ENCODE measurements around the gene DGKI.

Gene DGKI

GRCh38 chr7:137871170-137871915 lies 24.6 kb upstream of the DGKI start:
- DNase-seq: no peak

DNA sequence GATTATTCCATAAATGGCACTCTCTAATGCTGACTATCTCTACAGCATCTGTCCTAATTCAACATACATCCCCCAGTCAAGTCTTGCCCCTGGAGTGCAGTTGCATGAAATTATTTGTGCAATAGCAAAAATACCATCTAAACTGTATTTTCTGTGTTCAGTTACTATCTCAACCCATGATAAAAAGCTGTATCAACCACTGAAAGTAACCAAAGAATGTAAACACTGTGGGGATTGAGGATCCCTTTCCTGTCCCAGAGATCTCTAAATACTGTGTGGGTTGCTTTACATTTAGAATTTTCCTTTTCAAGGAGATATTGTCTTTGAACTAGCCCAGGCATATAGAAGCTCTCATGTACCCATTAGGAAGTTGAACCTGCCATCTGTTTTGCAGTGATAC lies 23.9 kb upstream of the DGKI start:
- DNase-seq: no peak

GRCh38 chr7:137870078-137870477 lies 23.3 kb upstream of the DGKI start:
- no peak for DNase-seq

DNA sequence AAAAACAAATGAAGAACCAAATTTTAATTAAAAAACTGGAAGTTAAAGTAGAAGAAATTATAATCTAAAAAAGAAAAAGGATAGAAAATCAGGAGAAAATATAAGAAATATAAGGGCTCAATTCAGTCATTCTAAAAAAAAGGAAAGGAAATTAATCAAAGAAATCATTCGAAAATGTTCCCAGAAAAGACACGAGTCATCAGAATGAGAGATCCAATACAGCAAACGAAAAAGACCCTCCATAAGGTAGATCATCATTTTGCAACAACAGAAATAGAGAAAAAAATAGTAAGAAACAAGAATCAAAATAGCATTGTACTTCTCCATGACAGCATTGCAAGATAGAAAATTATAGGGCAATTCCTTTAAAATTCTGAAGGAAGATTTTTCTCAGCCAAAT lies 22.5 kb upstream of the DGKI start:
- no peak for DNase-seq

DNA sequence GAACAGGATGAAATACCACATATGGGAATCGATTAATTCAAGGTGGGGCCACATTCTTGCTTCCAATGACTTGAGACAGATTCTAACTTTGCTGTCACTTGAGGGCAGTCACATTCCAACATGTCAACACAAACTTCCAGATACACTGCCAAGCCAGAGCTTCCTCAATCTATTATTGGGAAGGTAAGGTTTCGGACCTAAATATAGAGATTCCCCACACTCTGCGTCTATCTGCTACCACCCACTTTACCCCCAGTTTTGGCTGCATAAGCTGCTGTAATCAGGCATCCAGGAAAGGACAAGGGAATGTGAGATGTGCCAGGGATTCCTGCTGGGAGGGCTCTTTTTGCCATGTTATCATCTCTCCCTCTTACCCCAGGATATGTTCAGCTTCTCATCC lies 20.5 kb upstream of the DGKI start:
- DNase-seq: no peak

DNA sequence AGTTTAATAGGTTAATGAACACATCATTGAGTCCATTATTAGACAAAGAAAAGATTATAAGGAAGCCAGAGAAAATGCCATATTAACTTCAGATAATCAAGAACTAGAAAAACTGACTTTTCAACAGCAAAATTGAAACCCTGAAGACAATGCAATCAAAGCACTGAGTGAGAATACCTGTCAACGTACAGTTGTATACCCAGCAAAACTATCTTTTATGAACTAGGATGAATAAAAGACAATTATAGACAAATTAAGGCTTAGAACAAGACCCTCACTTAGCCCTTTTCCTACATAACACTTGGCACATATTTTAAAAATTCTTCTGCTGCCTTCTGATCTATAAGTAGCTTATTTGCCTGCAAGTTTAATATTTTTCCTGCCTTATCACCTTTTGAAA lies 19.0 kb upstream of the DGKI start:
- no peak for DNase-seq

GRCh38 chr7:137862964-137863363 lies 16.2 kb upstream of the DGKI start:
- no peak for DNase-seq

GRCh38 chr7:137862358-137862757 lies 15.6 kb upstream of the DGKI start:
- no peak for DNase-seq

DNA sequence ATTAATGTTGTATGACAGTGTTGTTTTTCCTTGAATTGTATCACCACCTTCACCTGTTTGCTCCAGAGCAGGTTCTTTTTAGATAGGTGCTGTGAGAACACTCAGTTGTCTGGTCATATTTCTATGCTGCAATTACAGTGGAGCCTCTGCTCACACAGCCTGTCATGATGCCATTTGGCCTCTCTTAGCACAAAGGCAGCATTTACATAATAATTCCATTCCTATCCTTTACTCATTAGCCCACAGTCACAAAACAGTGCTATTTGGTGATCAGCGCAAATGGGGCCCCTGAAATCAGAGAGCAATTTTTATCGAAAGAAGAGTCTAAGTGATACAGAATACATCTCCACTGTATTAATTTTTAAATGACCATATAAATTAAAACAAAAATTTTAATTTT lies 13.8 kb upstream of the DGKI start:
- DNase-seq: no peak

GRCh38 chr7:137853053-137853452 lies 6.3 kb upstream of the DGKI start:
- no peak for DNase-seq

GRCh38 chr7:137852108-137852507 lies 5.3 kb upstream of the DGKI start:
- no peak for DNase-seq

GRCh38 chr7:137850972-137851945 lies 4.5 kb upstream of the DGKI start:
- no peak for DNase-seq

- no peak for DNase-seq
These were observed 3.8 kb upstream of the DGKI start for GRCh38 chr7:137850571-137850970.

GRCh38 chr7:137848095-137848494 lies 1.3 kb upstream of the DGKI start:
- no peak for DNase-seq

DNA sequence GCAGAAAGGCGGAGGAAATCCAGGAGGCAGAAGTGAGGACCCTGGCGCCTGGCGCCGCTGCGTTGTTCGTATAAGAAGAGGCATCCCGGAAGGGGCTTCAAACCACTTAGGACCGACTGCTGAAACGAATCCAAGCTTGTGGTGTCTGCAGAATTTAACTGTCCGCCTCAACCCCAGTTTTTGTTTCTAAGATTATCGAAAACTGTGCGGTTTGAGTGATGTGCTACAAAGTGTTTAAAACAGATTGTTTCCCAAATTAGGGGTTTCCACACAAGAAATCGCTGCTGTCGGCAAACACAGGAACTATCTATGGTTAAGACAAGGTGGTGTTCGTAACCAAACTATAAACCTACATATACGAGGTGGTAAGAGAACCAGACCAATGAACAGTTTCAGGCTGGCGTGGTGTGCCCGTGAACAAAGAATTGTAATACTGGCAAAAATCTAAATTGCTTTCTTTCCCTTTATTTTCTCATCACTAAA lies 835 bp upstream of the DGKI start:
- DNase-seq: no peak

- no peak for DNase-seq
These were observed 286 bp downstream of the DGKI start for GRCh38 chr7:137846549-137846826.

- no peak for DNase-seq
These were observed 1.9 kb downstream of the DGKI start for GRCh38 chr7:137844677-137845425.

DNA sequence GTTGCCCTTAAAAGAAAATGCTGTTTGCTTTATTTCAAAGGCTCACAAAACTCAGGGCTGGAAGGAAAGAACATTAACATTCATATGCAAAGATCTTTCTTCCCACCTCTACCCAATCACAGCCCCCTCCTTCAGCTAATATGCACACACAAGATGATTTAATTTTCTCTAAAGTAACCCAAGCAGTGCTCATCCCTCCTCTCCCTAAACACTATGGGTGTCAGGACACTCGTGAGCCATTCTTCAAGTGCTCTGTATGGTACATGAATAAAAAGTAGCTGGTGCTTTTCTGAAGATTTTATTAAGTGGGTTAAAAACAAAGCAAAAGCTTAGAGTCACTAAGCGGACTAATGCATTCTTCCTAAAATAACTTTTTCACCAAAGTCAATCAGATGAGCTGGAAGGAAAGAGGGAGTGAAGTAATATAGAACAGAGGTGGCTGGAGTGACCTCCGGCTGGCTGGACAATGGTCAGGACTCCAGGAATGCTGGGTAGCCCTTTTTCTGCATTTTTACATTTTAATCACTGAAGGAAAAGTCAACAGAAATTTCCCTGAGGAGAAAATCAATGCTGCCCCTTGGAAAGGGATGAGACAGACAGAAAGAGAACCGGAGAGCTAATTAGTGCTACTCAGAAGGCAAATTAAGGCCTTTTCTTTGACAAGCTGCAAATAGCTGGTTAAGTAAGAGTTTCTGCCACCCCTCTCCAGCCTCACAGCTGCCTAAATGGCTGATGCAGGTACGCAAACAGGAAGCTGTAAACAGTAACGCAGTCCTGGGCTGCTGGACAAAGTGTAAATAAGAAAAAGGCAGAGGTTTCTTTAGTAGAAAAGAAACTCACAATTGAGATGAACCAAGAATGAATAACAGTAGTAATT lies 6.6 kb downstream of the DGKI start:
- DNase-seq: no peak

- DNase-seq: no peak
These were observed 8.0 kb downstream of the DGKI start for GRCh38 chr7:137838706-137839315.

GRCh38 chr7:137836541-137836940 lies 10.2 kb downstream of the DGKI start:
- no peak for DNase-seq

DNA sequence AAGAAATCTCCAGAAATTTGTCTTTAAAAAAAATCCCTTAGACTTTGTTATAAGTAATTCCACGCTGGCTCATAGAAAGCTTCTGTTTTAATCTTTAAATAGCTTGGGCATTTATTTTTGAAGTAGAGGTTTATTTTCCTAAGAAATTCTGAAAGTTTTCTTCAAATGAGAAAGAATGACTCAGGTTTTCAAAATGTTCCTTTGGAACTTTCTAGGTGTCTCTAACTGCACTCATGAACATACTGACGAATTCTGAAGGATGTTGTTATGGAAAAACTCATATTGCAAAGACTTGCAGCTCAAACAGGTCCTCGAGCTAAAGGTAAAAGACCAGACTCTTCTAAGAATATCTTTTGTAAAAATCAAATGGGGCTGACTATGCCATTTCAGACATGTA lies 10.7 kb downstream of the DGKI start:
- DNase-seq: no peak

DNA sequence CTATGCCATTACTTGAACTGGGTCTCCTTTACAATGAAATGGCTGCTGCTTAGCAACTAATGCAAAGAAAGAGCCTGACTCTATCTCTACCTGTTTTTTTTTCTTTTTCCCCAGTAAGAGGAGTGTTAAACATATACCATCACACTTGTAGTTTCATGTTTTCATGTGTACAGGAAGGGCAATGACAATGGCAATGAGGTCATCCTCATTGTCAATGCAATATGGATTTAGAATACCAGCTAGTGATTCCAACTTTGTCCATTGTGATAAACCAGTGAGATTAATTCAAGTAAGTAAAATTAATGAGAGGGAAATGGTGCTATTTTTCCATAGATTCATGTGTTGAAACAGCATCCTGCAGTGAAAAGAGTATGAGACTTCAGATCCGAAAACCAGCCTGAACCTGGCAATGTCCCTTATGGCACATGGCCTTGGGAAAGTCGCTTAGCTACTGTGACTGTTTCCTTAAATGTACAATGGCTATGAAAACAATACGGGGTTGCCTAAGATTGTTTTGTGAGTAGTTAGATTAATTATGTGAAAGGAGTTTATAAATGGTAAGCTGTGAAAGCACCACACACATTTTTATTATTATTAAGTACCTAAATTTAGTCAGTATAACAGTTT lies 11.2 kb downstream of the DGKI start:
- no peak for DNase-seq
